ENCODE data around the gene RDH12.

DNA sequence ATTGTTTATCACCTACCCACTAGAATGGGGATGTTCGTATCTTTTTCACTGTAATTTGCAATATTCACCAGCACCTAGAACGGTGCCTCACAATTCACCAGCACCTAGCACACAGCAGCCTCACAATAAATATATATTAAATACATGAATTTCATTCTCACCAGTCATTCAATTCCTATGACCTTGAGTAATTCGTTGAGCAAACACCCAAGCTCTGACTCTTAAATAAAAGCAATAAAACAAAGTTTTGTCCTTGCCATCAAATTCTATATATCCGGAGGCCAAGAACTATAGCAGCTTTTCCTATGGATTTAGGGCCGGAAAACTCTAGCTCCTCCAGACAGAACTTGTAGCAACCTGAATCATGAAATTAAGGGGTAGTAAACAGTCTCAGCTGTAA is 28.2 kb upstream of the RDH12 start:
- TF ChIP-seq FOXK2 (conservative IDR thresholded peaks at IDR 0.05 in 1 of 2, IDR thresholded peaks at IDR 0.05 in 1 of 2; ENCODE audit: low read depth in 2 of 2) (no peak), NCOA6 (IDR thresholded peaks at IDR 0.05) (no peak), LCOR (CRISPR knock-in tag; IDR thresholded peaks at IDR 0.05) (no peak), HMBOX1 (IDR thresholded peaks at IDR 0.05) (no peak), EP300 (IDR thresholded peaks at IDR 0.05; ENCODE audit: low read length) (no peak), ZFX (CRISPR knock-in tag; IDR thresholded peaks at IDR 0.05) (no peak), FOXJ3 (CRISPR knock-in tag; IDR thresholded peaks at IDR 0.05) (no peak), HDAC2 (IDR thresholded peaks at IDR 0.05) (no peak), SNAPC5 (CRISPR knock-in tag; IDR thresholded peaks at IDR 0.05) (no peak), FOS (IDR thresholded peaks at IDR 0.05; ENCODE audit: extremely low read depth, insufficient read length) (no peak), TAF1 (IDR thresholded peaks at IDR 0.05; ENCODE audit: control insufficient read depth, extremely low read depth, insufficient read depth, low read length, severe bottlenecking) (no peak), MEIS2 (IDR thresholded peaks at IDR 0.05; ENCODE audit: partially characterized antibody) (no peak), ELF1 (tag; IDR thresholded peaks at IDR 0.05) (no peak)

Data from K562 (cell line).